IgD-negative memory B cell (primary cell): ENCODE measurements around the gene CRYBB1. TPM values are rescaled to one million over a fixed set of nuclear protein-coding genes. Genes with fewer than 3 reads are reported as not detected.

Source experiments
- H3K27ac Mint-ChIP-seq, 3 donors: one replicate each; pipeline ENCODE4 v1.8.0; 2020 to 2022; ENCODE audit warnings: mild to moderate bottlenecking in 3 of 3, mixed read lengths in 3 of 3, moderate library complexity in 1 of 3
- H3K27me3 Mint-ChIP-seq: one replicate; pipeline ENCODE4 v1.8.0; 2021; ENCODE audit warnings: mixed read lengths
- H3K36me3 Mint-ChIP-seq: one replicate; pipeline ENCODE4 v1.8.0; 2020; ENCODE audit warnings: mild to moderate bottlenecking, mixed read lengths
- H3K4me1 Mint-ChIP-seq, 3 donors: one replicate each; pipeline ENCODE4 v1.8.0; 2020 to 2022; ENCODE audit warnings: mixed read lengths in 3 of 3, mild to moderate bottlenecking in 1 of 3
- H3K4me3 Mint-ChIP-seq, 4 donors: one replicate each; pipeline ENCODE4 v1.8.0; 2020 to 2022; ENCODE audit warnings: mild to moderate bottlenecking in 4 of 4, mixed read lengths in 4 of 4, moderate library complexity in 3 of 4
- H3K9me3 Mint-ChIP-seq, 3 donors: one replicate each; pipeline ENCODE4 v1.8.0; 2020 to 2021; ENCODE audit warnings: mixed read lengths in 3 of 3, mild to moderate bottlenecking in 1 of 3
- polyA plus RNA-seq: library from polyadenylated mRNA; unstranded; fragments of 300-500 nt; fragmentation: Illumina TruSeq; gene quantifications from one replicate; pipeline ENCODE4 v1.2.3, GENCODE V29; 2021

Gene CRYBB1
- polyA plus RNA-seq, 1 donor from 2014 or later, result 1.0 TPM

DNA sequence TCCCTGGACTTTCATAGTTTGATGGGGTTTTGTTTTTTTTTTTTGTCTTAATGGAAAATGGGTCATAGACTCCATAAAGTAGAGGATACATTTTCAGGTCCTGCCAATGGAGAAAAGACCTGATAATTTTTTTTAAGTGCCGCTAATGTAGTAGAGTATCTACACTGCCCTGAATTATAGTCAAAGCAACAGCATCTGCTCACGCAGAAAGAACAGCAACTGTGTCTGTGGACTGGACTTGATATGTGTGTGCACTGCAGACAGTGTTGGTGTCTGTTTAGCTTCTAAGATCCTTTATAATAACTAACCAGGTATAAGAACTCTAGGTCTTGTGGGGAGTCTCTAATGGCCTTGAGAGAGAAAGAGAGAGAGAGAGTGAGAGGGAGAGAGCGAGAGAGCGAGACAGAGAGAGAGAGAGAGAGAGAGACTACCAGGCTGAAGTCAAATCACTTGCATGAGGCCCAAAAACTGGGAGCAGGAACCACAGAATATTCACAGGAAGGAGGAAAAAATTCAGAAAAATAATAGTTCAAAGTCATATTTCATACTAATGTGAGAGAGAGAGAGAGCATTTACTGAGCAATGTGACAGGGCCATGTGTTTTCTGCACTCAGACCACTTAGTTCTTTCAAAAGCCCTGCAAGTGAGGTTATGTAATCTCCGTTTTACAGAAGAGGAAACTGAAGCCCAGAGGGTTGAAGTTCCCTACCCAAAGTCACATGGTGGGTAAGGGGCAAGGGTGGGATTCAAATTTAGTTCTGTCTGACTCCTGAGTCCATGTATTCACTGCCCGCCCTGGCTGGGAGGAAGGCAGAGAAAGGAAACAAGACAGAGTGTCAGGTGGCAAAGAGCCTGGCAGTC is 30.9 kb upstream of the CRYBB1 start:
- Mint-ChIP-seq H3K9me3 (no peaks in the 10 kb centered on the region), H3K4me1 (peaks cover 11 to 19% (median 12%) of the 10 kb centered on the region in 3 donors), H3K36me3 (no peaks in the 10 kb centered on the region), H3K4me3 (no peak overlapping the region), H3K27me3 (peaks cover 7% of the 10 kb centered on the region), H3K27ac (no peak overlapping the region)

DNA sequence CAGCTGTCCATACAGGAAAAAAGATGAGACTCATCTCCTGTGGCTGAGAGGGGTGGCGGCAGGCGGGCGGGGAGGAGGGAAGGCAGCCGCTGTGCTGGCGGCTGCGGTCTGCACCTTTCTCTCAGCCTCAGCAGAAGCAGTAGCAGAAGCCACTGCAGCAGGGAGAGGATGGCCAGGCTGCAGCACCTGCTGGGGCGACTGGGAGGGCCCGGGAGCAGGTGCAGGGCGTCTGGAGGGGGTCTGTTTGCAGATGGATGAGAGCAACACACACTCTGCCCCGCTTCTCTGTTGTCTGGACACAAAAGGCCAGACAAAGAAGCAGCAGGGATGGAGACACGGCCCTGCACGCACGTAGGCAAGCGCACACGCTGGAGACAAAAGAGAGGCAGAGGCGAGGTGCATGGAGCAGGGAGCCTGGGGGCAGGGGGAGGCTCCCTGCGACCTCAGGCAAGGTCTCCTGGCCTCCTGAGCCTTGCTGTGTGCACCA is 30.2 kb upstream of the CRYBB1 start:
- H3K4me3 Mint-ChIP-seq, result no peak overlapping the region
- no peaks in the 10 kb centered on the region for H3K36me3 Mint-ChIP-seq
- H3K4me1 Mint-ChIP-seq, result peaks cover 12 to 23% (median 16%) of the 10 kb centered on the region in 3 donors
- peaks cover 7% of the 10 kb centered on the region for H3K27me3 Mint-ChIP-seq
- no peaks in the 10 kb centered on the region for H3K9me3 Mint-ChIP-seq
- H3K27ac Mint-ChIP-seq, result no peak overlapping the region

DNA sequence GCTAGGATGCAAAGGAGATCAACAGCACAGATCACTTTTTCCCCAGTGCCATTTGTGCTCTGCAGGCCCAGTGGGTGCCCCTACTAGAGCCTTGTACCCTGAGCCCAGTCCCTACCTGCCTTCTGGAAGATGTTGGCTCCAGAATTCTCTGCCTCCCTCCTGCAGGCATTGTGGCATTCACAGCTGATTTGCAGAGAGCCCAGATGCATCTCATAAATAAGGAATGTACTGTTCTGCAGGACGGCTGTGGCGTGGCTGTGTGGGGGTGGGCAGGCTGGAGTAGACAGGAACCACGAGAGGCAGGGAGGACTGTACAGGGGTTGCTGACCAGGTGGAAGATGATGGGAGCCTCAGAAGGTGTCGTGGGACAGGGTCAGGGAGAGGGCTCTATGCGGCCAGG is 28.3 kb upstream of the CRYBB1 start:
- H3K27ac Mint-ChIP-seq, result peak overlapping the region in 1 of 3 donors; percentile 90
- H3K4me1 Mint-ChIP-seq, result peaks cover 13 to 28% (median 26%) of the 10 kb centered on the region in 3 donors
- H3K27me3 Mint-ChIP-seq, result peaks cover 7% of the 10 kb centered on the region
- H3K9me3 Mint-ChIP-seq, result no peaks in the 10 kb centered on the region
- no peak overlapping the region for H3K4me3 Mint-ChIP-seq
- H3K36me3 Mint-ChIP-seq, result no peaks in the 10 kb centered on the region

DNA sequence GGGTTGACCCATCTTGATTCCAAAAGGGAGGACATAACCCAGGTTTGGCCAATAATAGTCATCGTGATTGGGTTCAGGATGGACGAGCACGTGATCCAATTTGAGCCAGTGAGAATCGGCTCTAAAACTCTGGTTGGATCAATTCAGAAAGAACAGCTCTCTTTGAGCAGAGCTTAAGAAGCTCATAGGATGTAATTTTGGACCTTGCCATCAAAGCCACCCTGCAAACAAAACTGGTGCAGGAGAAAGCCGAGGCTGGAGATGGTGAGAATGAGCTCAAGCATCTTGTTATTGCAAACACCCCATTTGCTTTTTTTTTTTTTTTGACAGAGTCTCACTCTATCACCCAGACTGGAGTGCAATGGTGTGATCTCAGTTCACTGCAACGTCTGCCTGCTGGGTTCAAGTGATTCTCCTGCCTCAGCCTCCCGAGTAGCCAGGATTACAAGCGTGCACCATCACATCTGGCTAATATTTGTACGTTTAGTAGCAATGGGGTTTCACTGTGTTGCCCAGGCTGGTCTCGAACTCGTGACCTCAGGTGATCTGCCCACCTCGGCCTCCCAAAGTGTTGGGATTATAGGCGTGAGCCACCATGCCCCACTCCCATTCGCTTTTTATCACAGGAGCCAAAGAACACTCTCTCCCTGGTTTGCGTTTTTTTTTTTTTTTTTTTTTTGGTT is 25.7 kb upstream of the CRYBB1 start:
- H3K4me3 Mint-ChIP-seq, result peak overlapping the region in 3 of 4 donors; percentile 30 to 47 (median 30)
- H3K9me3 Mint-ChIP-seq, result no peaks in the 10 kb centered on the region
- peaks cover 11 to 28% (median 20%) of the 10 kb centered on the region in 3 donors for H3K4me1 Mint-ChIP-seq
- H3K27me3 Mint-ChIP-seq, result peaks cover 7% of the 10 kb centered on the region
- H3K27ac Mint-ChIP-seq, result peak overlapping the region in 1 of 3 donors; percentile 63
- H3K36me3 Mint-ChIP-seq, result no peaks in the 10 kb centered on the region

DNA sequence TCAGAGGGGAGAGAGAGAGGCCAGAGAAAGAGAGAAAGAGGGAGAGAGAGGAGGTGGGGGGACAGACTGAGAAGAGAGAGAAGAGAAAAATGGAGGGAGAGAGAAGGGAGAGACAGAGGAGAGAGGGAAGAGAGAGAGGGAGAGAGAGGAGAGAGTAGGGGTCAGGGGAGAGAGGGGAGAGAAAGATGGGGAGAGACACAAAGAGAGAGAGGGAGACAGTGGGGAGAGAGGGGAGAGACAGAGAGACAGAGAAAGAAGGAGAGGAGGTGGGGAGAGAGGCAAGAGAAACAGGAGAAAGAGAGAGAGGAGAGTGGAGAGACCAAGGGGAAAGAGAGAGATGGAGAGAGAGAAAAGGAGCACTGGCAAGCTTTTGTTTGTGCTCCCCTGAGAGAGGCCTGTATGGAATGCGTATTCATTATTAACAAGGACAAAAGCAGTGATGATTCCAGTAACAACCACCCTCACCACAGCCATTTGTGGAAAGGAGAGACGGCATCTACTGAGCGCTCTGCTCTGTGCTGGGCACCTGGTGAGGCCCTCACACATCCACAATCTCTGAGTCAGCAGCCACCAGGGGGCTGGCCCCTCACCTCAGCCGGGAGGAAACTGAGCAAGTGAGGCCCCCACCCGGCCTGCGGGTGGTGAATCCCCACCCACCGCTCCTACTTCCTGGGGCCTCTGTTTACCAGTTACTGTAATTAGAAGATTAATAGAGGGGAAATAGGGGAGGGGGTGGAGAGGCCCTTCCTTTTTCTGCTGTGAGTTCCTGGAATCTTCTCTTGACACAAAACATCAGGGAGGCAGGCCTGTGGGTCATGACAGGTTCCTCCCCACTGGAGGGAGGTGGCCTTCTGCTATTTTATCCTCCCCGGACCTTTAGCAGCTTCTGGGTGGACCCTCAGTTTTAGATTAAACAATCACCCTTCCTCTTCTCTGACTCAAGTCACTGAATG is 24.9 kb upstream of the CRYBB1 start:
- peaks cover 7% of the 10 kb centered on the region for H3K27me3 Mint-ChIP-seq
- H3K4me1 Mint-ChIP-seq, result peaks cover 11 to 28% (median 20%) of the 10 kb centered on the region in 3 donors
- peak overlapping the region in 2 of 3 donors; percentile 63 to 83 for H3K27ac Mint-ChIP-seq
- no peaks in the 10 kb centered on the region for H3K36me3 Mint-ChIP-seq
- no peaks in the 10 kb centered on the region for H3K9me3 Mint-ChIP-seq
- H3K4me3 Mint-ChIP-seq, result peak overlapping the region in 3 of 4 donors; percentile 30 to 76 (median 65)

DNA sequence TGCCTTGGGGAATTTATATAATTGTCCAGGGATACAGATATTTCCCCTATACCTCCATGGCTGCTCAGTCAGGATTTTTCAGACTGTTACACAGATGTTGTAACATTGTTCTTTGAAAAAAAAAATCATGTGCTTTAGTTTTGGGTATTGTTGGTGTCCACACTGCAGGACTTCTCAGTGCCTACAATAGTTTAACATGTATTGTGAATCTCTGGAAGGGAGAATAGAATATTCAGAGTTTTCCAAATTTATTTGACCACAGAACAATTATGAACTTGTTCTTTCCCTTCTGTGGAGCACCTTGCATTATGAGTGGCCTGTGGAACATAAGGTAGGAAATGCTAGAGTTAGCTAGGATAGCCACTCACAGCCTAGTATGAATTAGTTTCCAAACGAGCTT is 18.5 kb upstream of the CRYBB1 start:
- Mint-ChIP-seq H3K9me3 (no peaks in the 10 kb centered on the region), H3K36me3 (peaks cover 1% of the 10 kb centered on the region), H3K27ac (no peak overlapping the region), H3K27me3 (peaks cover 5% of the 10 kb centered on the region), H3K4me1 (no peaks in the 10 kb centered on the region), H3K4me3 (no peak overlapping the region)

DNA sequence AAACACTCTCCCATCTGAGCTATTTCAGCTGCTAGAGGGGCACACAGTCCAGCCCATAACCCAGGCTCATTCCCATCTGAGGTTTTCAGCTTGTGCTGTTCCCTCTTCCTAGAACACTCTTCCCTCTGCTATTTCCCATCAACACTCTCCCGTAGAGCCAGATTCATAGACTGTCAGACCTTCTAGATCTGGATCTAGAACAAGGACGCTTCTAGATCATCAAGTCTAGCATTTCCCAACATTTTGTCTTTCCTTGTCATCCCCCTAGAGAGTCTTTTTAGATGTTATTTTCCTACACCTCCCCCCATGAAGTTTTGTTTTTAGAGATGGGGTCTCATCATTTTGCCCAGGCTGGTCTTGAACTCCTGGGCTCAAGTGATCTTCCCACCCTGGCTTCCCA is 17.3 kb upstream of the CRYBB1 start:
- H3K27me3 Mint-ChIP-seq, result peaks cover 5% of the 10 kb centered on the region

DNA sequence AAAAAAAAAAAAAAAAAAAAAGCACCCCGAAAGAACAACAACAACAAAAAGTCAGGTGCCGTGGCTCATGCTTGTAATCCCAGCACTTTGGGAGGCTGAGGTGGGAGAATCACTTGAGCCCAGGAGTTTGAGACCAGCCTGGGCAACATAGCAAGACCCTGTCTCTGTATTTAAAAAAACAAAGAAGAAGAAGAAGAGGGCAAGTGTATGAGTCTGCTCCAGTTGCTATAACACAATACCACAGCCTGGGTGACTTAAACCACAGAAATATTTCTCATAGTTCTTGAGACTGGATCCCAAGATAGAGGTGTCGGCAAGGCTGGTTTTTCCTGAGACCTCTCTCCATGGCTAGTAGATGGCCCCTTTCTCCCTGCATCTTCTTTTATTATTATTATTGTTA is 16.4 kb upstream of the CRYBB1 start:
- Mint-ChIP-seq H3K36me3 (peaks cover 1% of the 10 kb centered on the region), H3K4me1 (no peaks in the 10 kb centered on the region), H3K27me3 (peaks cover 5% of the 10 kb centered on the region), H3K4me3 (peak overlapping the region in 1 of 4 donors; percentile 52), H3K9me3 (peaks cover 0 to 5% (median 0%) of the 10 kb centered on the region in 3 donors), H3K27ac (no peak overlapping the region)

More for the DNA sequence above, 17.3 kb upstream of the CRYBB1 start:
- Mint-ChIP-seq H3K4me1 (no peaks in the 10 kb centered on the region), H3K36me3 (peaks cover 1% of the 10 kb centered on the region), H3K4me3 (peak overlapping the region in 1 of 4 donors; percentile 3), H3K9me3 (peaks cover 0 to 5% (median 0%) of the 10 kb centered on the region in 3 donors), H3K27ac (no peak overlapping the region)

DNA sequence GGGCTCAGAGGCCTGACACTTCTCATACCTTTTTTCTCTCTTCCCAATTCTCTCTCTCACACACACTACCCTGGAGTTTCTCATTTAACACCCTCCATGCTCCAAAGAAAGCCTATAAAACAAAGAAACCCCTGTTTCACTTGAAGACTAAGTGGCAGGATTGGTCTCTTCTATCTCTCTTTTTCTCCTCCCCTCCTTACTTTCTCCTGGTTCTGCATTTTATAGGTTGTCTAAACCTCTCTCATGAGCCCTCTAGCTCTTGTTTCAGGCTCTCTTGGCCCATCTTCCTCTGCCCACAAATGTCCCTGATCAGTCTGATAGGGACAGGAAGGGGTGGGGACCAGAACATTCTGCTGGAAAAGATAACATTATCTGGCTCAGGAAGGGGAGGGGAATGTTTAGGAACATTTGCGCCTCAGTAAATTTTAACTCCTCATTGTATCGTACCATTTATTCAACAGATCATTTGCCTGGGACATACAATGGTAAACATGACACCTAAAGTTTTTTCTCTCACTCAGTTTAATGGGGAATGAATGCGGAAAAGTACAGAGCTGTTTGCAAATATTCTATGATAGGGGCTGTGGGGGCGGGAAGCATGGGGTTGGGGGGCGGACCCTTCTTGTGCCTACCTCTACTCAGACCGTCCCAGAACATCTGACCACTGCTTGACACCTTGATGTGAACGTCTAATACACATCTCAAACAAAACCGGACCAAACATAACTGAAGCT is 14.8 kb upstream of the CRYBB1 start:
- Mint-ChIP-seq H3K27ac (no peak overlapping the region), H3K4me3 (peak overlapping the region in 1 of 4 donors; percentile 42), H3K4me1 (no peaks in the 10 kb centered on the region), H3K27me3 (peaks cover 5% of the 10 kb centered on the region), H3K36me3 (peaks cover 1% of the 10 kb centered on the region), H3K9me3 (peaks cover 0 to 5% (median 0%) of the 10 kb centered on the region in 3 donors)

DNA sequence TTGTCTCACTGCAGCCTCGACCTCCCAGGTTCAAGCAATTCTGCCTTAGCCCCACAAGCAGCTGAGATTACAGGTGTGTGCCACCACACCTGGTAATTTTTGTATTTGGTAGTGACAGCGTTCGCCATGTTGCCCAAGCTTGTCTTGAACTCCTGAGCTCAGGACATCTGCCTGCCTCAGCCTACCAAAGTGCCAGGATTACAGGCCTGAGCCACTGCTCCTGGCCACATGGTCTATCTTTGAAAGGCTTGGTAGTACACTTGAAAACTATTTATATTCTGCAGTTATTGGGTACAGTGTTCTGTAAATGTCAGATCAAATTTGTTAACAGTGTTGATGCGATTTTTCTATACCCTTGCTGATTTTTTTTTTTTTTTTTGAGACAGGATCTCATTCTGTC is 13.5 kb upstream of the CRYBB1 start:
- Mint-ChIP-seq H3K27ac (no peak overlapping the region), H3K36me3 (peaks cover 1% of the 10 kb centered on the region), H3K4me3 (no peak overlapping the region), H3K9me3 (peaks cover 0 to 5% (median 0%) of the 10 kb centered on the region in 3 donors), H3K4me1 (peaks cover 0 to 3% (median 0%) of the 10 kb centered on the region in 3 donors), H3K27me3 (peaks cover 5% of the 10 kb centered on the region)

DNA sequence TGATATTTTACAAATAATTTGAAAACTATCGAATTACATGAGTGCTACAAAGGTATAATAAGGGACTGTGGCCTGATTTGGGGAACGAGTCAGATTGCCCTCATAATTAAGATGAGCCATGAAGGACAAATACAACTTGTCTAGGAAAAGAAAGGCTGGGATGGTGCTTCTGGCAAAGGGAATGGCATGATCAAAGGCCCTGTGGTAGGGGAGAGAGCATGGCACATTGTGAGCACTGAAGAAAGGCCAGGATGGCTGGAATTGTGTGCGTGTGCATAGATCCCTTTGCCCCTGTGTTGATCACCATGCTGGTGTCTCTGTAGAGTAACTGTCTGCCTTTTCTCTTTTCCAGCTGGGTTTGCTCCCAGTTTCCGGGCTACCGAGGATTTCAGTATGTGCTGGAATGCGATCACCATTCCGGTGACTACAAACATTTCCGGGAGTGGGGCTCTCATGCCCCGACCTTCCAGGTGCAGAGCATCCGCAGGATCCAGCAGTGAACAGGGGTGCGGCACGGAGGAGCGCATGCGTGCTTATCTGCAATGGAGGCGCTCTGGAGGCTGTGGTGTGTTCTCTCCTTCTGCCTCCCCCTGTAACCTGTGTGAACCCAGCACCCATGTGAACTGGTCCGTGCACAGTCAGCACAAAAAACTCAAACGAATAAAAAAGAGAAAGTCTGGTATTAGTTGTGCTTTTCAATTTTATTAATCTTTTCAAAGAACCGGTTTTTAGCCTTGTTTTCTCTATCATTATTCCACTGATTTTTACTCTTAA is 12.3 kb upstream of the CRYBB1 start:
- peak overlapping the region in 1 of 3 donors; percentile 80 for H3K27ac Mint-ChIP-seq
- H3K9me3 Mint-ChIP-seq, result peaks cover 0 to 5% (median 0%) of the 10 kb centered on the region in 3 donors
- peaks cover 0 to 3% (median 0%) of the 10 kb centered on the region in 3 donors for H3K4me1 Mint-ChIP-seq
- H3K27me3 Mint-ChIP-seq, result peaks cover 5% of the 10 kb centered on the region
- peak overlapping the region in 1 of 4 donors; percentile 61 for H3K4me3 Mint-ChIP-seq
- peaks cover 1% of the 10 kb centered on the region for H3K36me3 Mint-ChIP-seq

DNA sequence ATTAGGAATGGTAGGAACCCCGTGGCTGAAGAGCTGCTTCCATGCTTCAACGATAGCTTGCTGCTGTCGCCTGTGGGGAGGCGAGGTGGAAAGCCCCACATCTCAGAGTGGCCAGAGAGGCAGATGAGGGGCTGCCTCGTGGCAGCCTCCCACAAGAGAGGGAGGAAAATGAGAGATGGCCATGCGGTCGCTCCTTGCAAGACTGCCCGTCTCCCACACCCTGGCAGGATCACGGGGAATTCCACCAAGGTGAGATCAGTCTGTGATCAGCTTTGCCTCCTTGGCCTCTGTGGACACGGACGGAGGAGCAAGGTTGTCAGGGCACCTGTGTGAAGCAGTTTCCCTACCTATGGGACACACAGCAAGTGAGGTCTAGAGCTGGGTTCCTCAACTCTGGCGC is 7.0 kb upstream of the CRYBB1 start:
- Mint-ChIP-seq H3K27ac (peak overlapping the region in 1 of 3 donors; percentile 11), H3K36me3 (peaks cover 4% of the 10 kb centered on the region), H3K27me3 (no peaks in the 10 kb centered on the region), H3K9me3 (no peaks in the 10 kb centered on the region), H3K4me1 (peaks cover 0 to 3% (median 0%) of the 10 kb centered on the region in 3 donors), H3K4me3 (no peak overlapping the region)

DNA sequence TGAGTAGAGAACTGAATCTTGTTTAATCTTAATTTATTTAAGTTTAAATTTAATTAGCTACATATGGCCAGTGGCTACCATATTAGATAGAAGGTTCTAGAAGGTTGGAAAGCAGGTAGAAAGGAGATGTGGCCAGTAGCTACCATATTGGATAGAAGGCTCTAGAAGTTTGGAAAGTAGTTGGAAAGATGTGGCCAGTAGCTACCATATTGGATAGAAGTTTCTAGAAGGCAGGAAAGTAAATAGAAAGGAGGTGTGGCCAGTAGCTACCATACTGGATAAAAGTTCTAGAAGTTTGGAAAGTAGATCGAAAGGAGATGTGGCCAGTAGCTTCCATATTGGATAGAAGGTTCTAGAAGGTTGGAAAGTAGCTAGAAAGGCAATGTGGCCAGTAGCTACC is 6.2 kb upstream of the CRYBB1 start:
- H3K9me3 Mint-ChIP-seq, result no peaks in the 10 kb centered on the region
- no peaks in the 10 kb centered on the region for H3K27me3 Mint-ChIP-seq
- H3K4me1 Mint-ChIP-seq, result peaks cover 0 to 3% (median 0%) of the 10 kb centered on the region in 3 donors
- no peak overlapping the region for H3K4me3 Mint-ChIP-seq
- H3K27ac Mint-ChIP-seq, result no peak overlapping the region
- peaks cover 4% of the 10 kb centered on the region for H3K36me3 Mint-ChIP-seq
